GM19463 (cell line): Measurements from ENCODE around the gene PSMD12.
A peak's percentile ranks its signal among the peaks of the same experiment; 100 is the strongest.
"Not testable (repeated sequence)": the region's sequence is repeated elsewhere in the genome, so short reads cannot be mapped to it uniquely, and the experiment has no call there.

ENCODE experiments used
- ATAC-seq: cut with Tn5 transposase; IDR thresholded peaks from one replicate; pipeline ENCODE4 v1.9.1; 2021; ENCODE audit warnings: mild to moderate bottlenecking, moderate library complexity; ENCODE audit not compliant: unreplicated experiment

Gene PSMD12

DNA sequence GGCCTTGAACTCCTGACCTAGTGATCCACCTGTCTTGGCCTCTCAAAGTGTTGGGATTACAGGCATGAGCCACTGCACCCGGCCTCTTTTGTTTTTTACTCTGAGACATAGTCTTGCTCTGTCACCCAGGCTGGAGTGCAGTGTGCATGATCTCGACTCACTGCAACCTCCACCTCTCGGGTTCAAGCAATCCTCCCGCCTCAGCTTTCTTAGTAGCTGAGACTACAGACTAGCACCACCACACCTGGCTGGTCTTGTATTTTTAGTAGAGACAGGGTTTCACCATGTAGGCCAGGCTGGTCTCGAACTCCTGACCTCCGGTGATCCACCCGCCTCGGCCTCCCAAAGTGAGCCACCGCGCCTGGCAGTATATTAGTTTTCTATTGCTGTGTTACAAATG is 22.2 kb upstream of the PSMD12 start:
- ATAC-seq, result not testable (repeated sequence)

DNA sequence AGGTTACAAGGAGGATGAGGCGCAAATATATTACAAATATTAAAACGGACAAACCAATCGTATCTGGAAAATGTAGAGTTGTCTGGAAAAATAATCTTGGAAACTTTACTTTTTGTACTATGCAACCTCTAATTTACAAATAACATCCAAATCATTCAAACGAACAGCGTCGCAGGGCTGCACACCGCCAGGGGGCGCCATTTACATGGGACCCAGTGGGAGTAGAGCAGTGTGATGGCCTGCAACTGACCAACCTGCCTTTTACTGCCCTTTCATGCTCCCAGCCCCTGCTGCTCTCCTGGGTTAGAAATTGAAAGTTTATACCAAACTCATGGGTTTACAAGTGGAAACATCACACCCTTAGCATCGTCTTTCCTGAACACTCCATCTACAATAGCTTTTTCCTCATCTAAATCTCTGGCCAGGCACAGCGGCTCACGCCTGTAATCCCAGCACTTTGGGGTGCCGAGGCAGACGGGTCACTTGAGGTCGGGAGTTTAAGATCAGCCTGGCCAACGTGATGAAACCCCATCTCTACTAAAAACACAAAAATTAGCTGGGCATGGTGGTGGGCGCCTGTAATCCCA is 20.7 kb upstream of the PSMD12 start:
- no peak for ATAC-seq

DNA sequence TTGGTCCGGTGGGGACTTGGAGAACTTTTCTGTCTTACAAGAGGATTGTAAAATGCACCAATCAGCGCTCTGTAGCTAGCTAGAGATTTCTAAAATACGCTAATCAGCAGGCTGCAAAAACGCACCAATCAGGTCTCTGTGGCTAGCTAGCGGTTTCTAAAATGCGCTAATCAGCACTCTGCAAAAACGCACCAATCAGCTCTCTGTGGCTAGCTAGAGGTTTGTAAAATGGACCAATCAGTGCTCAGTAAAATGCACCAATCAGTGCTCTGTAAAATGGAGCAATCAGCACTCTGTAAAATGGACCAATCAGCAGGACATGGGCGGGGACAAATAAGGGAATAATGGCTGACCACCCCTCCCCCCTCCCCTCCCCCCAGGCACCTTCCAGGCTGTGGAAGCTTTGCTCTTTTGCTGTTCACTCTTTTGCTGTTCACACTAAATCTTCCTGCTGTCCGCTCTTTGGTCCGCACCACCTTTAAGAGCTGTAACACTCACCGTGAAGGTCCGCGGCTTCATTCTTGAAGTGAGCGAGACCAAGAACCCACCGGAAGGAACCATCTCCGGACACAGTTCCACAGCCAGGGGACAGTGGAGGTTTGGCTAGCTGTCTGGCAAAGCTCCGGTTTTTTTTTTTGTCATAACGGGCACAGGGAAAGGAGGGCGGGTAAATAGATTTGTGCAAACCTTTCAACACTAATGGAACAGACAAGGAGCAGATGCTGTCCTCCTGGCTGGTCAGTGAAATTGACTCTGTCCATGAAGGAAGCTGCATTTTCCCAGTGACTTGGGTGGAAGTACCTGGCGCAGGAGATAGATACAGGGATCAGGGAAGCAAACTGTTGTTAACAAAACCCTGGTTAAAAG is 19.0 kb upstream of the PSMD12 start:
- ATAC-seq, result no peak

DNA sequence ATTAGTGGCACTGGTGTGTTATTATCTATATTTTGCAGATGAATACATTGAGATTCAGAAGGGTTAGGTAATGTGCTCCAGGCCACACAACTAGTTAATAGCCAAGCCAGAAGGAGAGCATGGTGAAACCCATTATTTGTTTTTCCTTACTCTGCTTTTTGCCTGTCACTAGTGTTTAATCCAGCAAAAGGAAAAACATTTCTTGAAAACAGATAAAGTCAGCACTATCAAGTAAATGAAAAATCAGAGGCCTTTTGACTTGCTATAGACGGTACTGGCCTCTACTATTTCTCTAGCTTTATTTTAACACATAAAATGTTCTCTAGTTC is 15.5 kb upstream of the PSMD12 start:
- ATAC-seq, result no peak

GRCh38 chr17:67379251-67379630 is 12.9 kb upstream of the PSMD12 start:
- no peak for ATAC-seq

- peak; percentile 27 for ATAC-seq
These were observed 12.3 kb upstream of the PSMD12 start for GRCh38 chr17:67378454-67379250.

GRCh38 chr17:67377488-67378453 is 11.4 kb upstream of the PSMD12 start:
- peak; percentile 7 for ATAC-seq

GRCh38 chr17:67376737-67377487 is 10.5 kb upstream of the PSMD12 start, which contains the start of gene PITPNC1:
TSS of gene PITPNC1 (plus strand) at chr17:67377281.
- ATAC-seq, result peak; percentile 66

- no peak for ATAC-seq
These were observed 10.0 kb upstream of the PSMD12 start for GRCh38 chr17:67376415-67376736.

GRCh38 chr17:67375716-67376115 is 9.3 kb upstream of the PSMD12 start:
- ATAC-seq, result no peak

- no peak for ATAC-seq
These were observed 8.7 kb upstream of the PSMD12 start for GRCh38 chr17:67375054-67375427.

DNA sequence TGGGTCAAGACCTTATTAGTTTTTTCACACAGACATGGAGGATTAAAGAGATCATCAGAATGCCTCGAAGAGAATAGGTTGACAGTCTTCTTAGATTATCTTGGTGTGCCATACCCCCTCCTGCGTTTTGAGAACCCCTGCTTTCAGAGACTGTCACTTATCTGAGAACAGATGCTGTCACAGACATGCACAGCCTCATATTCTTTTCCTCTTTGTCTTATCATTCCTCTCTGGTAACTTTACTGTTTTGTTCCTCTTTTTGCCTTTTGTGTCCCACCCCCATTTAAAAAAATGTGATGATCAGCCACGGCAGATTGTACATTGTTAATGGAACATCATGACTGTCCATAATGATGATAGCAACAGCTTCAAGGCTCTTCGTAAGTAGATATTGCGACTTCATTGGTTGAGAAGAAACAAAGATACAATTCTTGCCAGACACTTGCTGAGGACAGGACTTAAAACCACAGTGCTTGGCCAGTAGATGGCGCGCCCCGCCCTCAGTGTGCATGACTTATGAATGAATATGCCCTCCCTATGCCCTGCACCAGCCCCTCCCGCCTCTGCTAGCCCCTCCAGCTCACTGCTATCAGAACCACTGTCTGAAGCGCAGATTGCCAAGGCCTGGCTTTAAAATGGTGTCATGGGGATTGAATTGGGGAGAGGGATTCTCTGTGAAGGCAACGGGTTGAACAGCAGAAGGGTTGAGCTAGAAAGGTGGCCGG is 8.1 kb upstream of the PSMD12 start:
- ATAC-seq, result no peak

- no peak for ATAC-seq
These were observed 6.4 kb upstream of the PSMD12 start for GRCh38 chr17:67372751-67373150.

GRCh38 chr17:67369676-67370075 is 3.3 kb upstream of the PSMD12 start:
- no peak for ATAC-seq

GRCh38 chr17:67365738-67366192 is 612 bp downstream of the PSMD12 start:
- ATAC-seq, result no peak

DNA sequence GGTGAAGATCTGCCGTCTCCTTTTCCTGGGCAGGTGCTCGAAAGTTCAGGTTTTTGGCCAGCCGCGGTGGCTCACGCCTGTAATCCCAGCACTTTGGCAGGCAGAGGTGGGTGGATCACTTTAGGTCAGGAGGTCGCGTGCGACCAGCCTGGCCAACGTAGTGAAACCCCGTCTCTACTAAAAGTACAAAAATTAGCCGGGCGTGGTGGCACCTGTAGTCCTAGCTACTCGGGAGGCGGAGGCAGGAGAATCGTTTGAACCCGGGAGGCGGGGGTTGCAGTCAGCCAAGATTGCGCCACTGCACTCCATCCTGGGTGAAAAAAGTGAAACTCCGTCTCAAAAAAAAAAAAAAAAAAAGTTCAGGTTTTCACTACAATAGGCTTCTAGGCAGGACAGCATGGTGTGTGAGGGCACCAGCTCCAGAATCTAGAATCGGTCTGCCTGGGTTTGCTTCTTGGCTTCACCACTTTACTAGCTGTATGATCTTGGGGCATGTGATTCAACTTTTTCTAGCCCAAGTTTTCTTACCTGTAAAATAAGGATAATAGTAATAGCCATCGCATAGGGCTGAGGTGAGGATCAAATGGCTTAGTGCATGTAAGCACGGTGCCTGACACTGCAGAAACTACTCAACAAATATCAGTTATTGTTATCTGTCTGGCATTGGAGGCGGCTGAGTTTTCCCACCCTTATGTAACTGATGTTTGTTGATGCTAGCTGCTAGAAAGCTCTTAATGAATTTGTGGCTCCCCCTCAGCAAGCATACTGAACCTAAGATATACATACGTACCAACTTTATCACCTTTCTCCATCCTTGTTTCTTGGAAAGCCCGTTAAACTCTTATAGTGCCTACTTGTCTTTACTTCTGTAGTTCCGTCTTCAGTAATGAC is 1.3 kb downstream of the PSMD12 start:
- ATAC-seq, result no peak

- ATAC-seq, result no peak
These were observed 4.2 kb downstream of the PSMD12 start for GRCh38 chr17:67362173-67362572.

DNA sequence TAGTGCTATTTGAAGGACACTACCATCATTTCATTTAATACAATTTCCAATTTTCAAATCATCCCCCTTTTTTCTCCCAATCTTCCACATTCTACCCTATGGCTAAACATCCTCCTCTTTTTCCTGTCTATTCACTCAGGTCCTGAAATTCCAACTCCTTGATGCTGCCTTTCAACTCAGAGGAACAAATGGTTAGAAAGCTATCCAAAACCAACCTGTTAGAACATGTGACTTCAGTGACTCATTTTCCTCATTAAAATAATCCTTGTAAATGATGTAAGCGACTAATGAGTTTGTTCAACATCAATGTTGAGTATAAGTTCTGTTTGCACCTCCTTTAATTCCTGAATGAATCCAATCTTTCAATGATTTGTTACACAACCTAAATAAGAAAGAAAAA is 5.5 kb downstream of the PSMD12 start:
- ATAC-seq, result no peak
